ENCODE data around the gene ECM2.

GRCh38 chr9:92535940-92536850 lies at the start of gene ECM2:
- TF ChIP-seq CTCF (IDR thresholded peaks at IDR 0.05; ENCODE audit: low read depth, low read length, poor library complexity, severe bottlenecking): no peak
- TF ChIP-seq EZH2phosphoT487 (IDR thresholded peaks at IDR 0.05; ENCODE audit: borderline replicate concordance, low read length): no peak
